Lower lobe of right lung (tissue), 2 donors: ENCODE measurements around the gene DCTN2. TPM values are rescaled to one million over a fixed set of nuclear protein-coding genes. Genes with fewer than 3 reads are reported as not detected.

Experiments used
- ATAC-seq, 2 donors: fragments of 200-7000 bp; cut with Tn5 transposase; one replicate each; pipeline ENCODE4 v1.9.1; 2020 to 2022; ENCODE audit warnings: mild to moderate bottlenecking in 2 of 2, moderate library complexity in 2 of 2
- DNase-seq: peaks from one replicate; pipeline ENCODE4 v3.0.0-alpha.2; 2020
- H3K27ac ChIP-seq: fragments of 200-600 bp; one replicate; pipeline ENCODE4 v1.8.0; 2022
- H3K27me3 ChIP-seq: fragments of 200-600 bp; one replicate; pipeline ENCODE4 v1.8.0; 2022; ENCODE audit warnings: low read depth
- H3K36me3 ChIP-seq: fragments of 200-600 bp; one replicate; pipeline ENCODE4 v1.8.0; 2022; ENCODE audit warnings: mild to moderate bottlenecking
- H3K4me1 ChIP-seq: fragments of 200-600 bp; one replicate; pipeline ENCODE4 v1.8.0; 2022
- H3K4me3 ChIP-seq: fragments of 200-600 bp; one replicate; pipeline ENCODE4 v1.8.0; 2022; ENCODE audit warnings: mild to moderate bottlenecking
- H3K9me3 ChIP-seq: fragments of 200-600 bp; one replicate; pipeline ENCODE4 v1.8.0; 2022
- intact Hi-C: fragments of 100-400 bp; cut with DNase I; formaldehyde crosslinking; loops from one replicate; pipeline ENCODE4 v1.11.0; 2022
- total RNA-seq: library from RNA; stranded (reverse); fragmentation: NEBNext Ultra II Directional; extraction: Animal tissue kit (Norgen Biotek cat#: 25700); gene quantifications from one replicate; pipeline ENCODE4 v1.2.1, GENCODE V29; 2021
- TF ChIP-seq, protein P1 (sequence below): fragments of 200-600 bp; IDR thresholded peaks from one replicate; pipeline ENCODE4 v1.8.0; 2022; ENCODE audit warnings: antibody characterized with exemption, mild to moderate bottlenecking
- donor health status: DM: no; HTN: yes; CAD: no; lungs with severe emphysema.

DCTN2 gene
- total RNA-seq, 1 donor from 2014 or later: 88.3 TPM

DNA sequence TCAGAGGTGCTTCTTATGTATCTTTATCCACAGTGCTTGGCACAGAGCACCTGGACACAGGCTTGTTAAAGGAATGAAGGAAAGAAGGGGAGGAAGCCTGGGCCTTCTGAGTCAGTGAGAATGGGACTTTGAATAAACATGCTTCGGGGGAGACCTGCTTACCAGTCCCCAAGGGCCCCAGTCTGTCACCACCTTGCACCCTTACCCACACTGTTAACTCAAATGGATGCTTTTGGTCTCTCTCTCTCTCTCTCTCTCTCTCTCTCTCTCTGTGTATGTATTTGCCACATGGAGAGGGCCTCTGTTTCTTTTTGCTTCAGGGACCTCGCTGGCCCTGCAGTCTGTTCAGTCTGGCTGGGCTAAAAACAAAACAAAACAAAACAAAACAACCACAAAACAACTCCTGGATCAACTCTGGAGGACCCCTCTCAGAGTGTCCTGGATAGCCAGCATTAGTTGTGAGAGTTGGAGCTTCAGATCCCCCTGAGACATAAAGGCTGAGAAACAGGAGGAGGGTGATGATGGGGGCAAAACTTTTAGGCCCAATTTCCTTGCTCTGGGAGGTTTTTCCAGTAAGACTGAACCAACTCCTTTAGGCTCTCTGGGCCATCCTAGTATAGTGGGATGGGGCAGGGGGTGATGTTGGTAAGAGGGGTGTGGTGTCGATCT is 4.8 kb upstream of the DCTN2 start:
- TF ChIP-seq, protein P1, sequence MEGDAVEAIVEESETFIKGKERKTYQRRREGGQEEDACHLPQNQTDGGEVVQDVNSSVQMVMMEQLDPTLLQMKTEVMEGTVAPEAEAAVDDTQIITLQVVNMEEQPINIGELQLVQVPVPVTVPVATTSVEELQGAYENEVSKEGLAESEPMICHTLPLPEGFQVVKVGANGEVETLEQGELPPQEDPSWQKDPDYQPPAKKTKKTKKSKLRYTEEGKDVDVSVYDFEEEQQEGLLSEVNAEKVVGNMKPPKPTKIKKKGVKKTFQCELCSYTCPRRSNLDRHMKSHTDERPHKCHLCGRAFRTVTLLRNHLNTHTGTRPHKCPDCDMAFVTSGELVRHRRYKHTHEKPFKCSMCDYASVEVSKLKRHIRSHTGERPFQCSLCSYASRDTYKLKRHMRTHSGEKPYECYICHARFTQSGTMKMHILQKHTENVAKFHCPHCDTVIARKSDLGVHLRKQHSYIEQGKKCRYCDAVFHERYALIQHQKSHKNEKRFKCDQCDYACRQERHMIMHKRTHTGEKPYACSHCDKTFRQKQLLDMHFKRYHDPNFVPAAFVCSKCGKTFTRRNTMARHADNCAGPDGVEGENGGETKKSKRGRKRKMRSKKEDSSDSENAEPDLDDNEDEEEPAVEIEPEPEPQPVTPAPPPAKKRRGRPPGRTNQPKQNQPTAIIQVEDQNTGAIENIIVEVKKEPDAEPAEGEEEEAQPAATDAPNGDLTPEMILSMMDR: no peak
- H3K9me3 ChIP-seq: no peaks in the 10 kb centered on the region
- H3K4me1 ChIP-seq: peaks cover 12% of the 10 kb centered on the region
- H3K36me3 ChIP-seq: no peaks in the 10 kb centered on the region
- intact Hi-C loops: no loop called here
- H3K4me3 ChIP-seq: no peak overlapping the region
- peaks cover 34% of the 10 kb centered on the region for H3K27me3 ChIP-seq
- ATAC-seq: no peak
- DNase-seq: no peak
- H3K27ac ChIP-seq: no peak overlapping the region

DNA sequence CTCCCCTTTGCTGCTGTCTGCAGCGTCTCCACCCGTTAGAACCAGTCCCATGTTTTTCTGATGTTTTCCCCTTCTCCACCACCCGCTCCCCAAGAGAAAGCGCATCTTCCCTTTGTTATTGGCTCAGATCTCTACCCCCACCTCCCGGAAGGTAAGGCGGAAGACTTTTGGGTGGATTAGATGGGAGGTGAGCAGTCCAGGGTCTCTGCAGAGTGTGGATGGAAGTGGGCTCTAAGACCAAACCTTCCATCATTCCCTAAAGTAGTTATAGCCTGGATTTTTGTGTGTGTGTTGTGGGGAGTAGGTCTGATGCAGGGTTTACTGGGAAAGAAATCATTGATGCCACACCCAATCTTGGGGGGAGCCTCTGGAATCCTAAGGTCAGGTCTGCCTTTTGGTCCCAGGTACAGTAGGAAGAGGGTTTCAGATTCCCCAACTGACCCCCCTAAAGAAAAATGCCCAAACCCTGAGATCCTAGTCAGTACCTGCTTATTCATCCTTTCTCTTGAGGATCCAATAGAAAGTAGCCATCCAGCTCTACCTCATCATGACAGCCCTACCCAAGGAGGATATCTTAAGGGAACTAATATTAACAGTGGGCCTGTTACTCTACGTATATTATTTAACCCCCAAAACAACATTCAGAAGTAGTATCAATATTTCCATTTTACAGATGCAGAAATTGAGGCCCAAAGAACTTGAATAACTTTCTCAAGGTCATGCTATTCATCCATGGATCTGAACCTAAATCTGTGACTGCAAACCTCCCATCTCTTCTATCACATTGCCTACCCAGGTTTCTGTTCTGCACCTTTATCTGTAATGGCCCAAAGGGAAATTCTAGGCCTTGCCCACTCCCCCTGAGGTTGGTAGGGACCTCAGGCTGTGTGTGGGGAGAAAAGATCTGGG is 3.9 kb upstream of the DCTN2 start:
- H3K9me3 ChIP-seq: no peaks in the 10 kb centered on the region

DNA sequence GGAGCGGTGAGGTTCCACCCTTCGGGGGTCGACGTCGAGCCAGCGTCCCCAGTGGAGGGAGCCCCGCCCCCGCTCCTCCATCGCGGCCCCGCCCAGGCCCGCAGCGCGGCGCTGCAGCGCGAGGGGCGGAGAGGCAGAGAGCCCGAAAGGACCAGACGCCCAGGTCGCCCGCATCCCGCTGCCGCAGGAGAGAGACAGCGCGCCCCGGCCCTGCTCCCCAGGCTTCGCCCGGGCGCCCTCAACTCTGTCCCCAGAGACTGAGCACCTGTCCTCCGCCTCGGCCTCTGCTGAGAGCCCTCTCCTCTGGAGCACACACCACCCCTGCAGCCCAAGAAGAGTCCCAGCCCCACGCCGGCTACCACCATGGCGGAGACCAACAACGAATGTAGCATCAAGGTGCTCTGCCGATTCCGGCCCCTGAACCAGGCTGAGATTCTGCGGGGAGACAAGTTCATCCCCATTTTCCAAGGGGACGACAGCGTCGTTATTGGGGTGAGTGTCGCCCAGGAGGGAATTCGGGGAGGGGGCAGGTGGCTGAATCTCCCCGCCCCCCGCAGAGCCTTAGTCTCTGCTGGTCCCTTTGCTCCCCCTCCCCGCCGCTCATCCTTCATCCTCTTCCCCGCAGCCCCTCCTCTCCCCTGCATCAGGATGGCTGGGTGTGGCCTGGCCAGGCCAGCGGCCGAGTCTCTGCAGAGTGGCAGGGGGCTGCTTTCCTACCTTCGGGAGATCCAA is 3.1 kb upstream of the DCTN2 start, which contains the start of gene KIF5A:
TSS of gene KIF5A (plus strand) at position 136 of the 732 bp plus-strand sequence. CDS start at position 364, 228 bp downstream.
- Histone ChIP-seq H3K27ac (no peak within 1 kb of the TSS), H3K4me1 (peaks cover 26% of the 10 kb centered on the region), H3K27me3 (peaks cover 34% of the 10 kb centered on the region), H3K36me3 (no peaks in the 10 kb centered on the region), H3K4me3 (peak within 1 kb of the TSS; percentile 53), H3K9me3 (no peaks in the 10 kb centered on the region)
- ATAC-seq (peak in 1 of 2 donors; percentile 4), DNase-seq (peak; percentile 56)
- intact Hi-C loops: no loop called here
- TF ChIP-seq, protein P1: no peak

More for the DNA sequence above, 3.9 kb upstream of the DCTN2 start:
- DNase-seq (no peak), ATAC-seq (no peak)
- H3K27me3 ChIP-seq: peaks cover 34% of the 10 kb centered on the region
- H3K4me1 ChIP-seq: peaks cover 18% of the 10 kb centered on the region
- TF ChIP-seq, protein P1: no peak
- no peak overlapping the region for H3K4me3 ChIP-seq
- intact Hi-C loops: no loop called here
- no peak overlapping the region for H3K27ac ChIP-seq
- H3K36me3 ChIP-seq: no peaks in the 10 kb centered on the region

DNA sequence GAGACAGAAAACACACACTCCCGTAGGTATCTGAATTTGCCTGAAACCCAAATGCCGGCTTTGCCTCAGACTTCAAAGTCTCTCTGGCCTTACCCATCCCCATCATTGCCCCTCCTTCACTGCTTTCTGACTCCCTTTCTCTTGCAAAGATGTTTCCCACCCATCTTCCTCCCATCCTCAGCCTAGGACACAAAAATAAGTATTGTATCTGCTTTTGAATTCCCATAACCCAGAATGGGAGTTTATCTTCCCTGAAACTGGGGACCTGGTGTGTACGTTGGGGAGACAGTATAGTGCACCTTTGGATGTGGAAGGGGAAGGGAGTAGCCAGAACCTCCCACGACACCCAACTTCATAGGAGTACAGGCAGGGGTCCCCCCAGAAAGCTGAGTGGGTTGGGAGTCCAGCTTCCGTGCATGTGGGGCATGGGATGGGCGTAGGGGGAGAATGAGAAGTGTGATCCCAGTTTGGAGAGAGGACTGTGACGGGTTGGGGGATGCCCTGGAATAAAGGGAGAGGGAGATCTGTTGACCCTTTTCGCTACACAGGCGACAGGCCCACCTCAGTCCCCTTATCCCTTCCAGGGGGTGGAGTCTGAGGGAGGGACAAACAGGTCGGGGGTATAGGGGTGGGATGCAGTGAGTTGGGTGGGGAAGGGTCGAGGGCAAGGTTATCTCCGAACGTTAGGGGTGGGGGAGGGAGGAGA is 2.4 kb upstream of the DCTN2 start:
- Histone ChIP-seq H3K36me3 (no peaks in the 10 kb centered on the region), H3K4me3 (peak overlapping the region; percentile 53), H3K27ac (no peak overlapping the region), H3K4me1 (peaks cover 32% of the 10 kb centered on the region), H3K27me3 (peaks cover 34% of the 10 kb centered on the region), H3K9me3 (no peaks in the 10 kb centered on the region)
- intact Hi-C loops: no loop called here
- no peak for ATAC-seq
- TF ChIP-seq, protein P1: no peak
- DNase-seq: no peak

DNA sequence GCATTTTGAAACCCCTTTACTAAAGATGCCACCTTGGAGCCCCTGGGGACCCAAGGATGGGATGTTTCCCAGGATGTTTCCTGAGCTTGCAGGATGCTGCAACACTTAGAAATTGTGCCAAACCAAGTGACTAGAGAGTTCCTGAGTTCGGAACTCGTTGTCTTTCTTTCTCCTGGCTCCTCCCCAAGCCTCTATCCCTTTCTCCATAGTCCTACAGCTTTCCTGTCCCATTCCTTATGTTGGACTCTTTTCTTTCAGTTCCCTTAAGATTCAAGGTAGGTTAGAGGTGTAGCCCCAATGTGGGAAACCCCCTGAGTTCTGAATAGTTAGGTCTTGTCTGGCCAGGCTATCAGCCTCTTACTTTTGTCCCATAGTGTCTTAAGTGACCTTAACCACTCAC is 1.5 kb upstream of the DCTN2 start:
- Histone ChIP-seq H3K4me1 (peaks cover 38% of the 10 kb centered on the region), H3K9me3 (no peaks in the 10 kb centered on the region), H3K27ac (no peak overlapping the region), H3K4me3 (no peak overlapping the region), H3K36me3 (no peaks in the 10 kb centered on the region), H3K27me3 (peaks cover 34% of the 10 kb centered on the region)
- intact Hi-C loops: no loop called here
- TF ChIP-seq, protein P1: no peak
- ATAC-seq (no peak), DNase-seq (no peak)
